Measurements from ENCODE around the gene B3GNT8. TPM values are rescaled to one million over a fixed set of nuclear protein-coding genes. Genes with fewer than 3 reads are reported as not detected.
"Not testable (repeated sequence)": the region's sequence is repeated elsewhere in the genome, so short reads cannot be mapped to it uniquely, and the experiment has no call there.

The B3GNT8 gene
- total RNA-seq, 1 donor from 2014 or later: 3.0 TPM

DNA sequence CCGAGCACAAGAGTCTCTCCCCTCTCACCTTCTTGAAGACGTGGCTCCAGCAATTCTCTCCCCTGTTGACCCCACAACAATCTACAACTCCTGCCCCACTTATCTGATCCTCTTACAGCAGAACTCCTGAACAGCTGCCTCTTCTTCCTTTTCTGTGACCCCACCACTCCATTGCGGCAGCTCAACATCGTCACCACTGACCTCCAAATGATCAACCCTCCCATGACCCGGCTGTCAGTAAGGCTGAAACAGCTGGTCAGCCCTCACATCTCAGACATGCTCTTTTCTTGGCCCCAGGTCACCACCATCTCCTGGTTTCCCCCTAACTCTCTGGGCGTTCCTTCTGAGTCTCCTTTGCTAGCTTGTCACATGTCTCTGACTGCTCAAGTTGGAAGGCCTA, 31.8 kb downstream of the B3GNT8 start:
- DNase-seq (ENCODE audit: low read depth in 2 of 2): no peak

DNA sequence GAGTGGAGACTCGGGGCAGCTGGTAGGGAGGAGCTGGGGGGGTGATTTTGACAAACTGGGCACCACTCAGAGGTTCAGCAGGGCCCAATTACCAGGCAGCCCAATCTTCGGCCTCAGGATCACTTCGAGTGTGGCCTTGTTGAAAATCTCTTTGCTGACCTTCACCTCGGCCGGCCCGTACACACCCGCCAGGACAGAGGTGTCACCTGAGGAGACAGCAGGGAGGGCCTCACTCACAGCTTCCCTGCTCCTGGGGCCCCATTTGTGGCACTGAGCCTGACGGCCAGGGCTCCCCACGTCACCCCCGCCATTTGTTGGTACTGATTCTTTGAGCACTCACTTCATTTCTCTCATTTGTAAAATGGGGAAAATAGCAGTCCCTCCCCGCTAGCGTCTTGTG, 34.4 kb downstream of the B3GNT8 start:
- no peak for DNase-seq (ENCODE audit: low read depth in 2 of 2)

- no peak for DNase-seq (ENCODE audit: low read depth in 2 of 2)
Measured at GRCh38 chr19:41391618-41392017, 35.6 kb downstream of the B3GNT8 start.

DNA sequence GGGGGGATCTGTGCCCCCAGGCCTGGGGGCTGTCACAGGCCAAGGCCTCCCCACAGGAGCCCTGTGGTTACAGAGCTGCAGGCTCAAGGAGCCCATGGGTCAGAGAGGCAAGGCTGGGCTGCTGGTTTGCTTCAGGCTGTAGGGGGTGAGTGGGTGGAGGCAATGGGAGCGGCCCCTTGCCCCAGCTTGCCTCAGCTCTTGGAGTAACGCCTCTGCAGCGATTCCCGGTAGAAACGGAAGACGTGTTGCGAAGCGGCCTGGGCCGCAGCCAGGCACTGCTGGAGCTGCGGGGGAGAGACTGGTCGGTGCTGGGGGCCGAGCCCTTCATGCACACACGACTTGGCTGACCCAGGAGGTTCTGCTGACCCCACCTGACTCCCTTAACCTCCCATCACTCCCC, 40.7 kb downstream of the B3GNT8 start:
- DNase-seq (ENCODE audit: low read depth in 2 of 2): no peak

GRCh38 chr19:41384351-41384750, 42.8 kb downstream of the B3GNT8 start:
- no peak for DNase-seq (ENCODE audit: low read depth in 2 of 2)

GRCh38 chr19:41381536-41381935, 45.6 kb downstream of the B3GNT8 start:
- not testable (repeated sequence) for DNase-seq (ENCODE audit: low read depth in 2 of 2)

GRCh38 chr19:41377977-41378709, 49.0 kb downstream of the B3GNT8 start:
- DNase-seq (ENCODE audit: low read depth in 2 of 2): no peak

- DNase-seq (ENCODE audit: low read depth in 2 of 2): no peak
Measured at GRCh38 chr19:41376998-41377365, 50.2 kb downstream of the B3GNT8 start.

DNA sequence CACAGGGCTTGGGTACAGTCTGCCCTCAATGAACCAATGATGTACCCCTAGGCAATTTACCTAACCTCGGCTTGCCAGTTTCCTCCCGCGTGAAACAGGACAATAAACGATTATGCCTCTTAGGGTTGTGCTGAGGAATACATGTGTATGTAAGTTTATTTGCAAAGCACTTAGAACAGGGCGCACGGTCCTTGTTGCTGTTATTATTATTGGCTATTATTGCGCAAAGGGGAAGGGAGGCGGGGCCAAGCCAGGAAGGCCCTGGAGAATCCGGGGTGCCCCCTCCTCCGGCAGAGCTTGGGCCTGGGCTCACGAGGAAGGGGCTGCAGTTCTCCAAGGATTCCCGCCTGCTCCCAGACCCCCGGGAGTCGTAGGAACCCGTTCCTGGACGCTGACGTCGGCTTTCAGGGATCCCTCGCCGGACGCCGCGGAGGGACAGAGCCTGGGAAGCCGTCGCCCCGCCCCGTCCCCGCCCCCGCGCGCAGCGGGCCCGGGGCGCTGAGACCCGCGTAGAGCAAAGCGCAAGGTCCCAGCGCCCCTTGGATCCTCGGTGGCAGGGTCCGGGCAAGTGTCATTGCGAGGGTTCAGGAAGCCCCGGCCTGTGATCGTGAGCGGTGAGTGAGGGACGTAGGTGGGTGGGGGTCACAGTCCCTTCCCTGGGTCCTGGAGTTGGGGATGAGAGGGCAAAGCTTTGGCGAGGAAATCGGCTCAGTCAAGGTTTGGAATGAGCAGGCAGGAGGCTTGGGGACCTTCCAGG, 50.8 kb downstream of the B3GNT8 start, which contains the start of gene TMEM91:
TSS of gene TMEM91 (plus strand) at position 293 of the 757 bp plus-strand sequence. CDS start 1,777 bp downstream, outside the sequence.
- DNase-seq (ENCODE audit: low read depth in 2 of 2): peak; percentile 16 to 22

Other genes starting within 250 kb of the B3GNT8 start
- gene CYP2S1, start 234.2 kb downstream of the B3GNT8 start, total RNA-seq: 0.65 TPM in 1 of 2 replicates, not detected in the other
- 2.6 and 27.0 TPM in 2 replicates for gene AXL, start 208.2 kb downstream of the B3GNT8 start, total RNA-seq
- gene HNRNPUL1, start 163.0 kb downstream of the B3GNT8 start, total RNA-seq: 42.1 and 53.0 TPM in 2 replicates
- gene CCDC97, start 117.2 kb downstream of the B3GNT8 start, total RNA-seq: 4.4 and 8.7 TPM in 2 replicates
- 17.4 and 19.6 TPM in 2 replicates for gene TGFB1, start 73.5 kb downstream of the B3GNT8 start, total RNA-seq
- gene B9D2, start 63.2 kb downstream of the B3GNT8 start, total RNA-seq: 6.3 and 6.9 TPM in 2 replicates
- 2.2 and 3.3 TPM in 2 replicates for gene TMEM91, start 50.8 kb downstream of the B3GNT8 start, total RNA-seq
- gene EXOSC5, start 30.0 kb downstream of the B3GNT8 start, total RNA-seq: 12.9 and 13.9 TPM in 2 replicates
- gene BCKDHA, start 29.6 kb downstream of the B3GNT8 start, total RNA-seq: 36.1 and 40.1 TPM in 2 replicates
- gene DMAC2, start 12.5 kb upstream of the B3GNT8 start, total RNA-seq: 30.5 and 36.3 TPM in 2 replicates
- not detected in 2 replicates for gene ERICH4, start 15.8 kb upstream of the B3GNT8 start, total RNA-seq
- 6.8 and 10.7 TPM in 2 replicates for gene CEACAM21, start 148.8 kb upstream of the B3GNT8 start, total RNA-seq
- not detected in 2 replicates for gene CEACAM4, start 199.7 kb upstream of the B3GNT8 start, total RNA-seq

Measured in lung microvascular endothelial cell (primary cell).